ENCODE results near the gene C10orf105. TPM values are rescaled to one million over a fixed set of nuclear protein-coding genes. Genes with fewer than 3 reads are reported as not detected.
A peak's percentile ranks its signal among the peaks of the same experiment; 100 is the strongest.

Gene C10orf105, protein sequence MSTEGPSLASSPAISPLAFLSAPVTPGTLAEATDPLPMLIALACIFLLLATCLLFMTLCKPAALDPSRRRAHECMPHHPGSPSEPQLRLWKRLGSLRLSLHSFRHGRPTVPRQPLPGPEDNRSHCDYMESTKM
- 0.01 and 0.03 TPM in 2 replicates for polyA plus RNA-seq (2013)

DNA sequence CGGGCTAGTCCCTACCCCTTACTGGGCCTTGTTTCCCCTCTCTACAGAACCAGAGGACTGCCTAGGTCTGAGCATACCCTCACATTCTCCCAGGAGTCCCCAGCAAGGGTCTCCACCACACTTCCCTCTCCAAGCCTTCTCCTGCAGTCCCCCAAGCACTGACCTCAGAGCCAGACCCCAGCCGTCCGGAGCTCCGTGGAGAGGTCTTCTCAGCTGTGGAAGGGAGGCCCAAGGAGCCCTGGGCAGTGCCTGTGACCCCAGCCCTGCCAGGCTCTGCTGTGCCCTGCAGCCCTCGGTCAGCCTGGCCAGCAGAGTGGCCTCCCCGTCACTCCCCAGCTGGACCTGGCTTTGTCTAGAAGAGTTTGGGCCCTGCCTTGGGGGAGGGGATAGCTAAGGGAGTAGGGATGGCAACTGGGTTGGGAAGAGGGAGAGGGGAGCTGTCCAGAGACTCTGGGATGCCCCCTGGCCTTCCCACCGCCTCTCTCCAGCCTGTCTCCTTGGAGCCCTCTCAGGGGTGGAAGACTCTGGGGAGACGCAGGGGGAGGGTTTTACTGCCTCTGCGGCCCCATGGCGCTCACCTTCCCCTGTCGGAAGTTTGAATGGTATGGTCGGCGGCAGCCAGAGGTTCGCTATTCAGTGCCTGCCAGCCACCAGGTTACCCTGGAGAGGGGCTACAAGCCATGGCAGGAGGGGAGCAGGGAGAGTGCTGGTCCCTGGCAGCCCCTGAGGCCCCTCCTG lies at the start of gene C10orf105:
Gene C10orf105 (minus strand): TSS at position 315 of the 738 bp plus-strand sequence. CDS start 3,441 bp downstream, outside the sequence.
- no peaks in the 10 kb centered on the region for H3K4me1 ChIP-seq (ENCODE audit: control insufficient read depth in 1 of 2, insufficient read depth in 2 of 2, low read length in 2 of 2)
- no peak within 1 kb of the TSS for H2AFZ ChIP-seq (ENCODE audit: insufficient read depth, low read length, poor library complexity)
- H2BK12ac ChIP-seq (ENCODE audit: low read length) = no peak within 1 kb of the TSS
- no peak for DNase-seq
- no peak within 1 kb of the TSS for H3K4me3 ChIP-seq (ENCODE audit: low read depth, low read length)
- no peak within 1 kb of the TSS for H4K91ac ChIP-seq (ENCODE audit: low read depth, low read length)
- H3K36me3 ChIP-seq (ENCODE audit: control insufficient read depth in 1 of 2, insufficient read depth in 2 of 2, low read length in 2 of 2) = no peaks in the 10 kb centered on the region
- no peaks in the 10 kb centered on the region for H3K79me2 ChIP-seq (ENCODE audit: control insufficient read depth, insufficient read depth, low read length, poor library complexity)
- no peak within 1 kb of the TSS for H3K23ac ChIP-seq (ENCODE audit: low read length)
- H3K27me3 ChIP-seq (ENCODE audit: insufficient read depth, low read length) = no peaks in the 10 kb centered on the region
- no peaks in the 10 kb centered on the region for H3K9me3 ChIP-seq (ENCODE audit: insufficient read depth, low read depth, low read length)
- H2BK5ac ChIP-seq (ENCODE audit: low read depth, low read length, poor library complexity) = no peak within 1 kb of the TSS
- no peak within 1 kb of the TSS for H3K18ac ChIP-seq (ENCODE audit: low read length)
- WGBS (ENCODE audit: extremely low coverage, insufficient coverage, insufficient read length) = no CpG with 5 or more reads among the region's 14 CpGs
- no peak within 1 kb of the TSS for H3K14ac ChIP-seq (ENCODE audit: low read length)
- H4K12ac ChIP-seq (ENCODE audit: low read depth, low read length) = no peak within 1 kb of the TSS
- H3K9ac ChIP-seq (ENCODE audit: low read length) = no peak within 1 kb of the TSS
- H3K4ac ChIP-seq (ENCODE audit: low read depth, low read length) = no peak within 1 kb of the TSS
- H3K4me2 ChIP-seq (ENCODE audit: low read length) = no peak within 1 kb of the TSS
- H4K8ac ChIP-seq (ENCODE audit: low read depth, low read length) = no peak within 1 kb of the TSS
- H3K79me1 ChIP-seq (ENCODE audit: low read length) = no peaks in the 10 kb centered on the region
- no peak within 1 kb of the TSS for H2BK120ac ChIP-seq (ENCODE audit: insufficient read depth, low read length, poor library complexity)
- H3K27ac ChIP-seq (ENCODE audit: low read depth, low read length) = no peak within 1 kb of the TSS
- H2AK5ac ChIP-seq (ENCODE audit: low read length) = no peak within 1 kb of the TSS

DNA sequence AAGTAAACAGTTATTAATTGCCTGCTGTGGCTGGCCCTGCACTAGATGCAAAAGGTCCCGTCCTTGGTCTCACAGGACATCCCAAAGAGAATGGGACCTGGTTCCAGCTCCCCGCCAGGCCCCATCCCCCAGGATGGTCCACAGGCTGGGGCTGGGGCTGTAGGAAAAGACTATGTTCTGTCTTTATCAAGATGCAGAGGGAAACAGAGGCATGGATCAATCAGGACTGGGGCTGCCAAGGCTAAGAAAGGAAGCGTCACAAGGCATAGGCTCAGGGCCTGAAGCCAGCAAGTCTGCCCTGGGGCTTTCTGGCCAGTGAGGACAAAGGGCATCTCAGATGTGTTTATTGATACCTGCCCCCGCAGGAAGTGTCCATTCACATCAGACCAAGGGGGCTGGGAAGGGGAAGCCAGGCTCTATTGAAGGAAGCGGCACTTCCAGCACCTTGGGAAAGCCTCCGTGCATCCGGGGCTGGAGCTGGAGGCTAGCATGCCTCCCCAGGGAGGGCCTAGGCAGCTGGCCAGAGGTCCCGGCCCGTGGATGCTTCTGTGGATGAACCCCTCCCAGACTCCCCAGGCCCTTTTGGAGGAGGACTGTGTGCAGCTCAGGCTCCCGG lies 48.0 kb upstream of the C10orf105 start:
- H3K9me3 ChIP-seq (ENCODE audit: insufficient read depth, low read depth, low read length) = no peaks in the 10 kb centered on the region
- H2BK12ac ChIP-seq (ENCODE audit: low read length) = peak overlapping the region; percentile 38
- H3K23ac ChIP-seq (ENCODE audit: low read length) = no peak overlapping the region
- H4K12ac ChIP-seq (ENCODE audit: low read depth, low read length) = no peak overlapping the region
- no peak overlapping the region for H4K8ac ChIP-seq (ENCODE audit: low read depth, low read length)
- peaks cover 2% of the 10 kb centered on the region for H3K79me2 ChIP-seq (ENCODE audit: control insufficient read depth, insufficient read depth, low read length, poor library complexity)
- peak overlapping the region; percentile 9 for H2BK120ac ChIP-seq (ENCODE audit: insufficient read depth, low read length, poor library complexity)
- H3K9ac ChIP-seq (ENCODE audit: low read length) = no peak overlapping the region
- H3K27me3 ChIP-seq (ENCODE audit: insufficient read depth, low read length) = no peaks in the 10 kb centered on the region
- H2BK5ac ChIP-seq (ENCODE audit: low read depth, low read length, poor library complexity) = peak overlapping the region; percentile 29
- peak overlapping the region; percentile 5 for H3K4me2 ChIP-seq (ENCODE audit: low read length)
- peak overlapping the region; percentile 35 for H3K27ac ChIP-seq (ENCODE audit: low read depth, low read length)
- WGBS (ENCODE audit: extremely low coverage, insufficient coverage, insufficient read length) = no CpG with 5 or more reads among the region's 10 CpGs
- no peaks in the 10 kb centered on the region for H3K36me3 ChIP-seq (ENCODE audit: control insufficient read depth in 1 of 2, insufficient read depth in 2 of 2, low read length in 2 of 2)
- DNase-seq = peak; percentile 86 to 93
- H3K79me1 ChIP-seq (ENCODE audit: low read length) = peaks cover 21% of the 10 kb centered on the region
- peaks cover 28 to 32% of the 10 kb centered on the region in 2 experiments for H3K4me1 ChIP-seq (ENCODE audit: control insufficient read depth in 1 of 2, insufficient read depth in 2 of 2, low read length in 2 of 2)
- no peak overlapping the region for H3K4me3 ChIP-seq (ENCODE audit: low read depth, low read length)
- H3K14ac ChIP-seq (ENCODE audit: low read length) = peak overlapping the region; percentile 47
- peak overlapping the region; percentile 11 for H2AFZ ChIP-seq (ENCODE audit: insufficient read depth, low read length, poor library complexity)
- no peak overlapping the region for H2AK5ac ChIP-seq (ENCODE audit: low read length)
- no peak overlapping the region for H3K4ac ChIP-seq (ENCODE audit: low read depth, low read length)
- H4K91ac ChIP-seq (ENCODE audit: low read depth, low read length) = peak overlapping the region; percentile 44
- H3K18ac ChIP-seq (ENCODE audit: low read length) = peak overlapping the region; percentile 18

DNA sequence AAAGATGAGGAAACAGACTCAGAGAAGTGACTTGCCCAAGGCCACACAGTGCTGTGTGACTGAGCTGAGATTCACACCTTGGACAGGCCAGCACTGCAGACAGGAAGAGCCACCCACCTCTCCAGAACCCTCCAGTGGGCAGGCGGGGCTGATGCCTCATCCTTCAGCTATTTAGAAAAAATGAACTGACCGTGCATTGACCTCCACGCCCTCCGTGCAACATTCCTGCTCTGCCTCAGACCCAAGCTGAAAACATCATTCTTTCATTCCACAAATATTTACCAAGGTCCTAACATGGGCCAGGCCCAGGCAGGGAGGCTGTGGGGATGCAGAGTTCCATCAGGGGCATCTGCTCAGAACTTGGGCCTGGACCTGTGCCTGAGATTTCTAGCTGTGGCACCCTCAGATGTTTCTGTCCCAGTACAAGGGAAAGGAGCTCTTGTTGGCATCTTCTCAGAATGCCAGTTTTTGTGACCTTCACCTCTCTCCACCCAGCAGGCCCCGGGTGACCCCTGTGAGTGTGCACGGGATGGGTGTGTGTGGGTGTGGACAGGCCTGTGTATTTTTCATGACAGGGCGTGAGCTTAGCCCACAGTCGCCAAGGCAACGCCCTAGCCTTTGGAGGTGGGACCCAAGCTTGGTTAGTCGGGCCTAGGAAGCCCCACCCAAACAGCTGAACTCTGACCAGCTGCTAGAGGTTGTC lies 47.3 kb upstream of the C10orf105 start:
- H3K4me2 ChIP-seq (ENCODE audit: low read length) = peak overlapping the region; percentile 22
- H2BK120ac ChIP-seq (ENCODE audit: insufficient read depth, low read length, poor library complexity) = peak overlapping the region; percentile 9
- H3K27ac ChIP-seq (ENCODE audit: low read depth, low read length) = peak overlapping the region; percentile 22
- peak overlapping the region; percentile 18 for H3K18ac ChIP-seq (ENCODE audit: low read length)
- H3K79me2 ChIP-seq (ENCODE audit: control insufficient read depth, insufficient read depth, low read length, poor library complexity) = peaks cover 2% of the 10 kb centered on the region
- no peak overlapping the region for H3K9ac ChIP-seq (ENCODE audit: low read length)
- no CpG with 5 or more reads among the region's 10 CpGs for WGBS (ENCODE audit: extremely low coverage, insufficient coverage, insufficient read length)
- H2AFZ ChIP-seq (ENCODE audit: insufficient read depth, low read length, poor library complexity) = no peak overlapping the region
- H3K36me3 ChIP-seq (ENCODE audit: control insufficient read depth in 1 of 2, insufficient read depth in 2 of 2, low read length in 2 of 2) = no peaks in the 10 kb centered on the region
- no peak overlapping the region for H3K23ac ChIP-seq (ENCODE audit: low read length)
- H3K4ac ChIP-seq (ENCODE audit: low read depth, low read length) = no peak overlapping the region
- H4K12ac ChIP-seq (ENCODE audit: low read depth, low read length) = no peak overlapping the region
- peak overlapping the region; percentile 47 for H3K14ac ChIP-seq (ENCODE audit: low read length)
- H2BK5ac ChIP-seq (ENCODE audit: low read depth, low read length, poor library complexity) = peak overlapping the region; percentile 29
- H3K9me3 ChIP-seq (ENCODE audit: insufficient read depth, low read depth, low read length) = no peaks in the 10 kb centered on the region
- peaks cover 21% of the 10 kb centered on the region for H3K79me1 ChIP-seq (ENCODE audit: low read length)
- DNase-seq = peak; percentile 97 to 98
- H3K4me1 ChIP-seq (ENCODE audit: control insufficient read depth in 1 of 2, insufficient read depth in 2 of 2, low read length in 2 of 2) = peaks cover 31 to 32% of the 10 kb centered on the region in 2 experiments
- H2AK5ac ChIP-seq (ENCODE audit: low read length) = no peak overlapping the region
- H2BK12ac ChIP-seq (ENCODE audit: low read length) = peak overlapping the region; percentile 38
- H3K4me3 ChIP-seq (ENCODE audit: low read depth, low read length) = no peak overlapping the region
- H4K8ac ChIP-seq (ENCODE audit: low read depth, low read length) = no peak overlapping the region
- H3K27me3 ChIP-seq (ENCODE audit: insufficient read depth, low read length) = no peaks in the 10 kb centered on the region
- H4K91ac ChIP-seq (ENCODE audit: low read depth, low read length) = peak overlapping the region; percentile 44
